Lower lobe of right lung (tissue), 2 donors: ENCODE data around the gene CCDC86. TPM values are rescaled to one million over a fixed set of nuclear protein-coding genes. Genes with fewer than 3 reads are reported as not detected.

ENCODE experiments used
- ATAC-seq, 2 donors: fragments of 200-7000 bp; cut with Tn5 transposase; one replicate each; pipeline ENCODE4 v1.9.1; 2020 to 2022; ENCODE audit warnings: mild to moderate bottlenecking in 2 of 2, moderate library complexity in 2 of 2
- DNase-seq: peaks from one replicate; pipeline ENCODE4 v3.0.0-alpha.2; 2020
- H3K27ac ChIP-seq: fragments of 200-600 bp; one replicate; pipeline ENCODE4 v1.8.0; 2022
- H3K27me3 ChIP-seq: fragments of 200-600 bp; one replicate; pipeline ENCODE4 v1.8.0; 2022; ENCODE audit warnings: low read depth
- H3K36me3 ChIP-seq: fragments of 200-600 bp; one replicate; pipeline ENCODE4 v1.8.0; 2022; ENCODE audit warnings: mild to moderate bottlenecking
- H3K4me1 ChIP-seq: fragments of 200-600 bp; one replicate; pipeline ENCODE4 v1.8.0; 2022
- H3K4me3 ChIP-seq: fragments of 200-600 bp; one replicate; pipeline ENCODE4 v1.8.0; 2022; ENCODE audit warnings: mild to moderate bottlenecking
- H3K9me3 ChIP-seq: fragments of 200-600 bp; one replicate; pipeline ENCODE4 v1.8.0; 2022
- CTCF ChIP-seq: fragments of 200-600 bp; IDR thresholded peaks from one replicate; pipeline ENCODE4 v1.8.0; 2022; ENCODE audit warnings: antibody characterized with exemption, mild to moderate bottlenecking
- intact Hi-C: fragments of 100-400 bp; cut with DNase I; formaldehyde crosslinking; loops from one replicate; pipeline ENCODE4 v1.11.0; 2022
- total RNA-seq: library from RNA; stranded (reverse); fragmentation: NEBNext Ultra II Directional; extraction: Animal tissue kit (Norgen Biotek cat#: 25700); gene quantifications from one replicate; pipeline ENCODE4 v1.2.1, GENCODE V29; 2021
- donor health status: DM: no; HTN: yes; CAD: no; lungs with severe emphysema.

CCDC86 gene
- total RNA-seq, 1 donor from 2014 or later, result 12.6 TPM

GRCh38 chr11:60831143-60831500 lies 10.8 kb upstream of the CCDC86 start:
- Histone ChIP-seq H3K4me1 (no peaks in the 10 kb centered on the region), H3K27ac (no peak overlapping the region), H3K9me3 (no peaks in the 10 kb centered on the region), H3K36me3 (no peaks in the 10 kb centered on the region), H3K27me3 (peaks cover 27% of the 10 kb centered on the region), H3K4me3 (no peak overlapping the region)
- DNase-seq (peak; percentile 88), ATAC-seq (peak; percentile 90 to 93)
- intact Hi-C loops, result loop anchor here (5.0 kb wide), 1 partner anchor 66 kb away; no protein-coding TSS in a partner anchor
- TF ChIP-seq CTCF, result peak; percentile 97

- ATAC-seq (no peak), DNase-seq (no peak)
- Histone ChIP-seq H3K4me1 (no peaks in the 10 kb centered on the region), H3K36me3 (no peaks in the 10 kb centered on the region), H3K9me3 (no peaks in the 10 kb centered on the region), H3K27me3 (peaks cover 27% of the 10 kb centered on the region), H3K4me3 (no peak overlapping the region), H3K27ac (no peak overlapping the region)
- intact Hi-C loops, result loop anchor here (5.0 kb wide), 1 partner anchor 66 kb away; no protein-coding TSS in a partner anchor
- no peak for TF ChIP-seq CTCF
Observed at GRCh38 chr11:60831501-60832079, 10.3 kb upstream of the CCDC86 start.

GRCh38 chr11:60834742-60835533 lies 7.0 kb upstream of the CCDC86 start:
- ATAC-seq (peak in 1 of 2 donors; percentile 35), DNase-seq (no peak)
- Histone ChIP-seq H3K9me3 (no peaks in the 10 kb centered on the region), H3K36me3 (no peaks in the 10 kb centered on the region), H3K4me1 (no peaks in the 10 kb centered on the region), H3K27ac (peak overlapping the region; percentile 0), H3K27me3 (peaks cover 13% of the 10 kb centered on the region), H3K4me3 (no peak overlapping the region)
- intact Hi-C loops, result loop anchor here (5.0 kb wide), 1 partner anchor 62 kb away; no protein-coding TSS in a partner anchor
- no peak for TF ChIP-seq CTCF

GRCh38 chr11:60835534-60835846 lies 6.4 kb upstream of the CCDC86 start:
- intact Hi-C loops, result no loop called here
- TF ChIP-seq CTCF, result no peak
- no peaks in the 10 kb centered on the region for H3K4me1 ChIP-seq
- H3K27ac ChIP-seq, result no peak overlapping the region
- peaks cover 13% of the 10 kb centered on the region for H3K27me3 ChIP-seq
- no peak for DNase-seq
- H3K4me3 ChIP-seq, result no peak overlapping the region
- H3K36me3 ChIP-seq, result no peaks in the 10 kb centered on the region
- ATAC-seq, result peak; percentile 46 to 56
- no peaks in the 10 kb centered on the region for H3K9me3 ChIP-seq

- Histone ChIP-seq H3K36me3 (no peaks in the 10 kb centered on the region), H3K4me3 (no peak overlapping the region), H3K27me3 (peaks cover 10% of the 10 kb centered on the region), H3K27ac (no peak overlapping the region), H3K9me3 (no peaks in the 10 kb centered on the region), H3K4me1 (peaks cover 12% of the 10 kb centered on the region)
- DNase-seq (no peak), ATAC-seq (no peak)
- no peak for TF ChIP-seq CTCF
- intact Hi-C loops, result no loop called here
Observed at GRCh38 chr11:60836866-60837515, 4.9 kb upstream of the CCDC86 start.
